Esophagus squamous epithelium (tissue), 4 donors: ENCODE measurements around the gene NEUROD6.

ENCODE experiments used
- CTCF ChIP-seq, 6 experiments: fragments of 450-650 bp in 4 of 6; fragments of 200-600 bp in 2 of 6; sonication (generic) in 2 of 6; IDR thresholded peaks; one replicate each; pipeline ENCODE4 v1.5.1; 2016 to 2019; ENCODE audit warnings: antibody characterized with exemption in 6 of 6, mild to moderate bottlenecking in 4 of 6, moderate library complexity in 4 of 6
- POLR2A ChIP-seq, 4 donors: fragments of 450-650 bp; IDR thresholded peaks; one replicate each; pipeline ENCODE4 v1.6.1; 2017; ENCODE audit warnings: antibody characterized with exemption in 4 of 4, mild to moderate bottlenecking in 4 of 4, moderate library complexity in 3 of 4

- no peak for TF ChIP-seq POLR2A (IDR thresholded peaks at IDR 0.05)
- TF ChIP-seq CTCF (IDR thresholded peaks at IDR 0.05): no peak
These were observed 4.9 kb upstream of the NEUROD6 start for GRCh38 chr7:31345421-31345820.
